SK-N-SH (cell line): ENCODE measurements around the gene MMP3. TPM values are rescaled to one million over a fixed set of nuclear protein-coding genes. Genes with fewer than 3 reads are reported as not detected.
"Not testable (repeated sequence)": the region's sequence is repeated elsewhere in the genome, so short reads cannot be mapped to it uniquely, and the experiment has no call there.

Experiments used
- CTCF ChIA-PET: fragments of 300-600, 350-600 bp; formaldehyde crosslinking; extraction: SDS; loops from one replicate; lab custom pipeline; 2021; lab: Yijun Ruan, JAX
- POLR2A ChIA-PET: fragments of 350-600 bp; sonication (Branson Sonifier 250); formaldehyde crosslinking; extraction: SDS; loops from one replicate; lab custom pipeline; 2020; ENCODE audit warnings: antibody characterized with exemption, inconsistent platforms; lab: Yijun Ruan, JAX
- DNase-seq: peaks from one replicate; pipeline ENCODE4 v3.0.0; 2012
- H2AFZ ChIP-seq: fragments of 200-600 bp; sonication (generic); 2 replicates; pipeline ENCODE4 v1.8.1; 2016; ENCODE audit warnings: antibody characterized with exemption, mild to moderate bottlenecking, low read depth
- H3F3A ChIP-seq: fragments of 200-600 bp; sonication (generic); replicated peaks from 2 replicates; pipeline ENCODE3; 2016; ENCODE audit warnings: antibody characterized with exemption, mild to moderate bottlenecking; ENCODE audit not compliant: insufficient read depth
- H3K27ac ChIP-seq, 2 experiments: fragments of 200-500 bp in 1 of 2; fragments of 200-600 bp in 1 of 2; sonication (Bioruptor generic) in 1 of 2; sonication (generic), shearing (Covaris generic) in 1 of 2; 2 replicates each; pipeline versions ENCODE4 v1.5.1 to v1.6.1; 2014 to 2016; ENCODE audit warnings: low read depth in 2 of 2, inconsistent platforms in 1 of 2, low read length in 1 of 2, mild to moderate bottlenecking in 1 of 2, mixed read lengths in 1 of 2
- H3K27me3 ChIP-seq: fragments of 200-600 bp; sonication (generic), shearing (Covaris generic); 2 replicates; pipeline ENCODE4 v1.6.1; 2016; ENCODE audit warnings: mixed run types; ENCODE audit not compliant: insufficient read depth
- H3K36me3 ChIP-seq, 2 experiments: fragments of 200-500 bp in 1 of 2; fragments of 200-600 bp in 1 of 2; sonication (Bioruptor generic) in 1 of 2; sonication (generic) in 1 of 2; replicated peaks in 1 of 2; 2 replicates each; pipeline versions ENCODE3 to v1.5.1; 2014 to 2016; ENCODE audit warnings: low read length in 1 of 2, mild to moderate bottlenecking in 1 of 2; ENCODE audit not compliant: insufficient read depth in 2 of 2, control insufficient read depth in 1 of 2
- H3K4me1 ChIP-seq, 2 experiments: fragments of 200-500 bp in 1 of 2; fragments of 200-600 bp in 1 of 2; sonication (Bioruptor generic) in 1 of 2; sonication (generic), shearing (Covaris generic) in 1 of 2; 2 replicates each; pipeline versions ENCODE4 v1.5.1 to v1.6.1; 2014 to 2016; ENCODE audit warnings: low read depth in 1 of 2, low read length in 1 of 2, mixed run types in 1 of 2; ENCODE audit not compliant: insufficient read depth in 2 of 2, control insufficient read depth in 1 of 2
- H3K4me2 ChIP-seq: fragments of 200-600 bp; sonication (generic), shearing (Covaris generic); 2 replicates; pipeline ENCODE4 v1.6.1; 2017; ENCODE audit warnings: mixed run types
- H3K4me3 ChIP-seq, 2 experiments: fragments of 200-500 bp in 1 of 2; fragments of 200-600 bp in 1 of 2; sonication (Bioruptor generic) in 1 of 2; sonication (generic), shearing (Covaris generic) in 1 of 2; 2 replicates each; pipeline versions ENCODE4 v1.5.1 to v1.8.1; 2014 to 2016; ENCODE audit warnings: low read depth in 2 of 2, inconsistent platforms in 1 of 2, low read length in 1 of 2, mild to moderate bottlenecking in 1 of 2, mixed read lengths in 1 of 2, moderate library complexity in 1 of 2
- H3K79me2 ChIP-seq: fragments of 200-600 bp; sonication (generic); 2 replicates; pipeline ENCODE4 v1.8.1; 2017; ENCODE audit warnings: mild to moderate bottlenecking; ENCODE audit not compliant: insufficient read depth
- H3K9ac ChIP-seq: fragments of 200-600 bp; sonication (generic); 2 replicates; pipeline ENCODE4 v1.6.1; 2017; ENCODE audit warnings: mixed run types
- H3K9me2 ChIP-seq: fragments of 200-600 bp; sonication (generic); 2 replicates; pipeline ENCODE4 v1.6.1; 2017; ENCODE audit warnings: mixed run types
- H3K9me3 ChIP-seq: fragments of 200-600 bp; sonication (generic); 2 replicates; pipeline ENCODE4 v1.6.1; 2017; ENCODE audit warnings: mixed run types, mild to moderate bottlenecking, moderate library complexity
- H4K20me1 ChIP-seq: fragments of 200-600 bp; sonication (generic); 2 replicates; pipeline ENCODE4 v1.6.1; 2017; ENCODE audit warnings: mild to moderate bottlenecking, mixed run types; ENCODE audit not compliant: insufficient read depth
- CHD2 ChIP-seq: fragments of 150-350 bp; IDR thresholded peaks from 2 replicates; pipeline ENCODE4 v1.6.1; 2018; ENCODE audit warnings: low read length; ENCODE audit not compliant: partially characterized antibody
- FOSL2 ChIP-seq: IDR thresholded peaks from 2 replicates; pipeline ENCODE4 v1.4.0; 2012; ENCODE audit warnings: low read depth, mild to moderate bottlenecking, moderate library complexity, borderline replicate concordance
- FOXM1 ChIP-seq: IDR thresholded peaks from 2 replicates; pipeline ENCODE4 v1.4.0; 2012; ENCODE audit warnings: low read depth, mild to moderate bottlenecking
- JUND ChIP-seq: IDR thresholded peaks from 2 replicates; pipeline ENCODE4 v1.4.0; 2012
- MAX ChIP-seq: IDR thresholded peaks from 2 replicates; pipeline ENCODE4 v1.4.0; 2012; ENCODE audit warnings: low read depth
- MEF2A ChIP-seq: IDR thresholded peaks from 2 replicates; pipeline ENCODE4 v1.4.0; 2012; ENCODE audit warnings: low read depth, borderline replicate concordance
- MXI1 ChIP-seq: IDR thresholded peaks from 2 replicates; pipeline ENCODE4 v1.6.1; 2012; ENCODE audit warnings: mild to moderate bottlenecking, low read depth, low read length, improper control_type of control experiment
- TCF12 ChIP-seq: IDR thresholded peaks from 2 replicates; pipeline ENCODE4 v1.4.0; 2012
- WGBS: methylation state at CpG from one replicate; pipeline ENCODE4 v1.1.6; 2017; ENCODE audit warnings: low lambda C conversion rate; 5-methylcytosine and 5-hydroxymethylcytosine counted together
- polyA plus RNA-seq, 3 experiments: library from polyadenylated mRNA; depleted of rRNA; stranded (reverse); fragments of >200 nt; gene quantifications; 2 replicates each; pipeline ENCODE4 v1.2.3, GENCODE V29; 2012

The MMP3 gene
- polyA plus RNA-seq, 1 of the 3 experiments (the other 2 are of a cell fraction): 39.3 TPM

GRCh38 chr11:102874852-102875251 lies 31.4 kb upstream of the MMP3 start, which contains the start of gene MMP12:
TSS of gene MMP12 (minus strand) at chr11:102874982. CDS start at chr11:102874937, 45 bp downstream.
- Histone ChIP-seq H4K20me1 (no peaks in the 10 kb centered on the region), H3K4me2 (no peak within 1 kb of the TSS), H3K79me2 (no peaks in the 10 kb centered on the region), H3F3A (peaks cover 2% of the 10 kb centered on the region), H3K36me3 (no peaks in the 10 kb centered on the region), H3K27ac (no peak within 1 kb of the TSS), H3K9ac (no peak within 1 kb of the TSS), H3K4me3 (no peak within 1 kb of the TSS), H3K27me3 (no peaks in the 10 kb centered on the region), H3K9me3 (no peaks in the 10 kb centered on the region), H3K9me2 (no peaks in the 10 kb centered on the region), H2AFZ (no peak within 1 kb of the TSS; the same call in 1 of the 2 replicates), H3K4me1 (peaks cover 0 to 5% of the 10 kb centered on the region in 2 experiments; a peak in 1 of 4 replicates)
- POLR2A ChIA-PET: no interaction called here
- TF ChIP-seq TCF12 (peak; percentile 5; the same call in 1 of the 2 replicates), MEF2A (no peak), JUND (peak; percentile 40), MXI1 (no peak), MAX (no peak), FOXM1 (no peak), FOSL2 (peak; percentile 60)
- 19% methylated on average over 4 of the region's 4 CpGs for WGBS
- CTCF ChIA-PET: interaction anchor here (1.0 kb wide), 1 partner anchor 55 kb away, joined by 3 read pairs; no protein-coding TSS in a partner anchor
- no peak for DNase-seq

- CTCF ChIA-PET: not testable (repeated sequence)
- WGBS: 29% methylated on average over 8 of the region's 8 CpGs
Observed at GRCh38 chr11:102869354-102869964, 26.1 kb upstream of the MMP3 start.

GRCh38 chr11:102868339-102868738 lies 24.9 kb upstream of the MMP3 start:
- no peaks in the 10 kb centered on the region for H3K27me3 ChIP-seq
- no peak overlapping the region for H3K4me2 ChIP-seq
- ChIA-PET CTCF (interaction anchor here (1.0 kb wide), 1 partner anchor 10 kb away, joined by 3 read pairs; no protein-coding TSS in a partner anchor), POLR2A (no interaction called here)
- no peaks in the 10 kb centered on the region; the same call in 1 of the 2 replicates for H3K9me2 ChIP-seq
- H3K36me3 ChIP-seq: no peaks in the 10 kb centered on the region
- DNase-seq: no peak
- no peak overlapping the region for H2AFZ ChIP-seq
- no peak overlapping the region for H3K9ac ChIP-seq
- no peaks in the 10 kb centered on the region for H4K20me1 ChIP-seq
- no peak overlapping the region for H3K4me3 ChIP-seq
- no peaks in the 10 kb centered on the region for H3K79me2 ChIP-seq
- peak overlapping the region in 1 of 2 experiments; percentile 19; a peak in 2 of 4 replicates for H3K27ac ChIP-seq
- H3F3A ChIP-seq: no peaks in the 10 kb centered on the region
- 20% methylated on average over 3 of the region's 3 CpGs for WGBS
- H3K4me1 ChIP-seq: no peaks in the 10 kb centered on the region
- no peaks in the 10 kb centered on the region for H3K9me3 ChIP-seq
- TF ChIP-seq MEF2A: peak; percentile 63; the same call in 1 of the 2 replicates
- TF ChIP-seq CHD2: no peak
- TF ChIP-seq, all 33 proteins: peak for 1

More at GRCh38 chr11:102869354-102869964, 26.1 kb upstream of the MMP3 start:
- POLR2A ChIA-PET, H3K4me1 ChIP-seq, H3K4me3 ChIP-seq, H3K9me3 ChIP-seq, H3K79me2 ChIP-seq, H3K27me3 ChIP-seq, H4K20me1 ChIP-seq, H3K9me2 ChIP-seq, H2AFZ ChIP-seq, H3F3A ChIP-seq, H3K36me3 ChIP-seq, H3K9ac ChIP-seq, DNase-seq, H3K4me2 ChIP-seq, H3K27ac ChIP-seq: not testable (repeated sequence)
